Measurements from ENCODE around the gene ACP5.
A peak's percentile ranks its signal among the peaks of the same experiment; 100 is the strongest.

ACP5 gene

DNA sequence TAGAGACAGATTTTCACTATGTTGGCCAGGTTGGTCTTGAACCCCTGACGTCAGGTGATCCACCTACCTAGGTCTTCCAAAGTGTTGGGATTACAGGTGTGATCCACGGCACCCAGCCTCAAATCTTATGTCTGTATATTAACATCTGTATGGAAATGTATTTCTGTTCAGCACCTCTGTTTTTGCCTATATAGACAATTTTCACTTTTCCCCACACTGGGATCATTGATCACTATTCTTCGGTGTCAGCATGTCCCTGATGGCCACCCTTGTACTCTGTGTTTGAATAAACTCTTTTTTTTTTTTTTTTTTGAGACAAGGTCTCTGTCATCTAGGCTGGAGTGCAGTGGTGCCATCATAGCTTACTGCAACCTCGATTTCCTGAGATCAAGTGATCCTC lies 16.6 kb upstream of the ACP5 start:
- H3K27ac ChIP-seq: no peak overlapping the region
- TF ChIP-seq ZFX (IDR thresholded peaks at IDR 0.05): no peak
- TF ChIP-seq, protein P1, sequence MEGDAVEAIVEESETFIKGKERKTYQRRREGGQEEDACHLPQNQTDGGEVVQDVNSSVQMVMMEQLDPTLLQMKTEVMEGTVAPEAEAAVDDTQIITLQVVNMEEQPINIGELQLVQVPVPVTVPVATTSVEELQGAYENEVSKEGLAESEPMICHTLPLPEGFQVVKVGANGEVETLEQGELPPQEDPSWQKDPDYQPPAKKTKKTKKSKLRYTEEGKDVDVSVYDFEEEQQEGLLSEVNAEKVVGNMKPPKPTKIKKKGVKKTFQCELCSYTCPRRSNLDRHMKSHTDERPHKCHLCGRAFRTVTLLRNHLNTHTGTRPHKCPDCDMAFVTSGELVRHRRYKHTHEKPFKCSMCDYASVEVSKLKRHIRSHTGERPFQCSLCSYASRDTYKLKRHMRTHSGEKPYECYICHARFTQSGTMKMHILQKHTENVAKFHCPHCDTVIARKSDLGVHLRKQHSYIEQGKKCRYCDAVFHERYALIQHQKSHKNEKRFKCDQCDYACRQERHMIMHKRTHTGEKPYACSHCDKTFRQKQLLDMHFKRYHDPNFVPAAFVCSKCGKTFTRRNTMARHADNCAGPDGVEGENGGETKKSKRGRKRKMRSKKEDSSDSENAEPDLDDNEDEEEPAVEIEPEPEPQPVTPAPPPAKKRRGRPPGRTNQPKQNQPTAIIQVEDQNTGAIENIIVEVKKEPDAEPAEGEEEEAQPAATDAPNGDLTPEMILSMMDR (conservative IDR thresholded peaks at IDR 0.05): no peak

DNA sequence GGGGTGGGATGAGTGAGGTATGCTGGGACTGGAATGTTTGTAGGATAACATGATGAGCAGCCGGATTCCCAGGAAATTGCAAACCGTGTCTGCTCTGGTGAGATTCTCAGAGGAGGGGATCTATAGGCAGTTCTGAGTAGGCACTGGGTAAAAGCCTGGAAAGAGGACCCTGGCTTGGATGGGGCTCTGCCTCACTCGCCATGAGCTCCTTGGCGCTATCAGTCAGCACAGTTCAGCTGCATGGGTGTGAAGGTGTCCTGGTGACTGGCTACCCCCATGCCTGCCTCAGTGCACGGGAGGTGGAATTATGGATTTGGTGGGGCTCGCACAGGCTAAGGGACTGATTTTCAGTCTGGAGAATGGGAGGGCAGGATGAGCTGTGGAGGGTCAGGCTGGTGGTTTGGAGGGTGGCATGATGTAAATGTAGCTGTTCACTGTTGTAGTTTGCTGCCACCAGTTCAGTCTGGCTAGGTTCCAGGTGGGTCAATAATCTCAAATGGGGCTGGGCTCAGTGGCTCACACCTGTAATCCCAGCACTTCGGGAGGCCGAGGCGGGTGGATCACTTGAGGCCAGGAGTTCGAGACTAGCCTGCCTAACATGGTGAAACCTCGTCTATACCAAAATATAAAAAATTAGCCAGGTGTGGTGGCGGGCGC lies 10.7 kb upstream of the ACP5 start:
- no peak overlapping the region for H3K27ac ChIP-seq
- TF ChIP-seq, protein P1 (conservative IDR thresholded peaks at IDR 0.05): peak; percentile 63
- no peak for TF ChIP-seq ZFX (IDR thresholded peaks at IDR 0.05)

DNA sequence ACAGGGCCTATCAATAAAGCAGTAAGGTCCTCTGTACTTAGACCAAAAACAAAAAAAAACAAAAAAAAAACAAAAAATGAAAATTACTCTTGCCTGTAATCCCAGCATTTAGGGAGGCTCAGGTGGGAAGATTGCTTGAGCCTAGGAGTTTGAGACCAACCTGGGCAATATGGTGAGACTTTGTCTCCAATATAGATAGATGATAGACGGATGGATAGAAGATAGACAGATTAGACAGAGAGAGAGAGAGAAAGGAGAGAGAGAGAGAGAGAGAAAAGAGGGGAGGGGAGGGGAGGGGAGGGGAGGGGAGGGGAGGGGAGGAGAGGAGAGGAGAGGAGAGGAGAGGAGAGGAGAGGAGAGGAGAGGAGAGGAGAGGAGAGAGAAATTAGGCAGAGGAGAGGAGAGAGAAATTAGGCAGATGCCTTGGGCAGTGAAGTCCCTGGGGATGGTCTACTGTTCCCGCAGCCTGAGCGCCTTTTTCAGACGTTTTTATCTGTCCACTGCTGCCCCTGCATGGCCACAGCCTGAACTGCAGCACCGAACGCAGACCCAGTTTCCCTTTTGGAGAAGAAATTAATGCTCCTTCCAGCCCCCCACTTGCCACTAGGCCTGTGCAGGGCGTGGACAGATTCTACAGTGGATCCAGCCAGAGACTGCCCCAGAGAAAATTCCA lies 10.0 kb upstream of the ACP5 start:
- no peak overlapping the region for H3K27ac ChIP-seq
- TF ChIP-seq, protein P1 (conservative IDR thresholded peaks at IDR 0.05): peak; percentile 82
- TF ChIP-seq ZFX (IDR thresholded peaks at IDR 0.05): no peak

DNA sequence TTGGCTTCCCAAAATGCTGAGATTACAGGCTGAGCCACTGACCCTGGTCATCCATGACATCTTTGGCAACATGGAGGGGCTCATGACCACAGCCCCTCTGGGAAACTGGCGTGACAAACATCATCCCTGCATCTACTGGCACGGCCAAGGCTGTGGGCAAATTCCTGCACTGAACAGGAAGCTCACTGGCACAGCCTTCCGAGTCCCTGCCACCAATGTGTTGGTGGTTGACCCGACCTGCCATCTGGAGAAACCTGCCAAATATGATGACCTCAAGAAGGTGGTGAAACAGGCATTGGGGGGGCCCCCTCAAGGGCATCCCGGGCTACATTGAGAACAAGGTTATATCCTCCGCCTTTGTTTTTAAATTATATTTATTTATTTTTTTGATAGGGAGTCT lies 8.9 kb upstream of the ACP5 start:
- TF ChIP-seq, protein P1 (conservative IDR thresholded peaks at IDR 0.05): no peak
- TF ChIP-seq ZFX (IDR thresholded peaks at IDR 0.05): no peak

DNA sequence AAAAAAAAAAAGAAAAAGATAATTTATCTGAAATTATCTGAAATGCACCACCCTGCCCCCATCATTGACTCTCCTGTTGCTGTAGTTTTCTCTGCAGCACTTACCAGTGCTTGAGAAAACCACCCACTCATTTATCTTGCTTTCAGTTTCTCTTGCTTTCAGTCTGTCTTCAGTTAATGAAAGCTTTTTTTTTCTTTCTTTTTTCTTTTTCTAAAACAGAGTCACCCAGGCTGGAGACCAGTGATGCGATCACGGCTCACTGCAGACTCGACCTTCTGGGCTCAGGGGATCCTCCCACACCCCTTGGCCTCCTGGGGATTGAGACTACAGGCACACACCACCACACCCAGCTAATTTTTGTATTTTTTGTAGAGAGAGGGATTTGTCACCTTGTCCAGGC lies 4.3 kb upstream of the ACP5 start:
- TF ChIP-seq, protein P1 (conservative IDR thresholded peaks at IDR 0.05): no peak
- TF ChIP-seq ZFX (IDR thresholded peaks at IDR 0.05): no peak
- peak overlapping the region; percentile 80 for H3K27ac ChIP-seq

More for the DNA sequence above, 8.9 kb upstream of the ACP5 start:
- no peak overlapping the region for H3K27ac ChIP-seq

DNA sequence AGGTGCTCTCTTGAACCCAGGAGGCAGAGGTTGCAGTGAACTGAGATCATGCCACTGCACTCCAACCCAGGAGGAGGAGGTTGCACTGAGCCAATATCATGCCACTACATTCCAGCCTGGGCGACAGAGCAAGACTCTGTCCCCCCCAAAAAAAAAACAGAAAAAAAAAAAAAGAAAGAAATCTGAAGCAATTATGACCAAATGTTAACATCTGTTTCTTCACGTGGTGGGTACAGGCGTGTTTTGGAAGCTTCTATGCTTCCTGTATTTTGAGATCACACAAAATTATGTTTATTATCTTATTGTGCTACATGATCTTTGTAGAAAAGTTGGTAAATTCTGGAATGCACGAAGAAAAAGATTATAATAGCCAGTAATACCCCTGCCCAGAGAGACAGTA lies 2.7 kb upstream of the ACP5 start:
- H3K27ac ChIP-seq: no peak overlapping the region
- TF ChIP-seq, protein P1 (conservative IDR thresholded peaks at IDR 0.05): no peak
- TF ChIP-seq ZFX (IDR thresholded peaks at IDR 0.05): no peak

Data from C4-2B (cell line).